ENCODE results near the gene RPH3AL.

DNA sequence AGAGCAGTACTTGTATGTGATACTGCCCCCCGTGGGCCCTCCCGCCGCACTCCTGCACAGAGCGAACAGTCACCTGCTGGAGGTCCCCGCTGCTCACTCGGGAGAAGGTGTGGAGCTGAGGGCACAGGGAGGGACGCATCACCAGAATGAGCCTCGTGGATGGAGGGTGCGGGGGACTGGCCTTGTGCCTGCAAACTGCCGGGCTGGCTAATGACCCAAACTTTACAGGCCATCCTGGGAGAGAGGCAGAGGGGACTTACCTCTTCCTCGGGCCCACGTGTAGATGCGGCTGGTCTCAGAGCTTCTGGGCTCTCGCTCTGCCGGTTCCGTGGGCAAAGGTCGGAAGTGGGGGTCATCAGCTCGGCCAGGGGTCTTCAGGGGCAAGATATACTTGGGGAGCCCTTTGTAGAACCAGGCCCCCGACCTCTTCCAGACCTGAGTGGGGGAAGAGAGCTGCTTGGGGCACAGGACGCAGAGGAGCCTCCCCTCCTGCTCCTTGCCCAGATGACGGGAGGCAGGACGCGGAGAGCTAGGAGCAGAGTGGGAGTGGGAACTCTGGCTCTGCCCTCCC lies 105.7 kb downstream of the RPH3AL start:
- no peak for TF ChIP-seq POLR2AphosphoS5 (IDR thresholded peaks at IDR 0.05)
- TF ChIP-seq, protein P1, sequence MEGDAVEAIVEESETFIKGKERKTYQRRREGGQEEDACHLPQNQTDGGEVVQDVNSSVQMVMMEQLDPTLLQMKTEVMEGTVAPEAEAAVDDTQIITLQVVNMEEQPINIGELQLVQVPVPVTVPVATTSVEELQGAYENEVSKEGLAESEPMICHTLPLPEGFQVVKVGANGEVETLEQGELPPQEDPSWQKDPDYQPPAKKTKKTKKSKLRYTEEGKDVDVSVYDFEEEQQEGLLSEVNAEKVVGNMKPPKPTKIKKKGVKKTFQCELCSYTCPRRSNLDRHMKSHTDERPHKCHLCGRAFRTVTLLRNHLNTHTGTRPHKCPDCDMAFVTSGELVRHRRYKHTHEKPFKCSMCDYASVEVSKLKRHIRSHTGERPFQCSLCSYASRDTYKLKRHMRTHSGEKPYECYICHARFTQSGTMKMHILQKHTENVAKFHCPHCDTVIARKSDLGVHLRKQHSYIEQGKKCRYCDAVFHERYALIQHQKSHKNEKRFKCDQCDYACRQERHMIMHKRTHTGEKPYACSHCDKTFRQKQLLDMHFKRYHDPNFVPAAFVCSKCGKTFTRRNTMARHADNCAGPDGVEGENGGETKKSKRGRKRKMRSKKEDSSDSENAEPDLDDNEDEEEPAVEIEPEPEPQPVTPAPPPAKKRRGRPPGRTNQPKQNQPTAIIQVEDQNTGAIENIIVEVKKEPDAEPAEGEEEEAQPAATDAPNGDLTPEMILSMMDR (IDR thresholded peaks at IDR 0.05): no peak

Data from prostate gland (tissue), 2 donors.